ENCODE results near the gene SEBOX. TPM values are rescaled to one million over a fixed set of nuclear protein-coding genes. Genes with fewer than 3 reads are reported as not detected.

The SEBOX gene
- total RNA-seq, 1 donor from 2014 or later, result not detected

DNA sequence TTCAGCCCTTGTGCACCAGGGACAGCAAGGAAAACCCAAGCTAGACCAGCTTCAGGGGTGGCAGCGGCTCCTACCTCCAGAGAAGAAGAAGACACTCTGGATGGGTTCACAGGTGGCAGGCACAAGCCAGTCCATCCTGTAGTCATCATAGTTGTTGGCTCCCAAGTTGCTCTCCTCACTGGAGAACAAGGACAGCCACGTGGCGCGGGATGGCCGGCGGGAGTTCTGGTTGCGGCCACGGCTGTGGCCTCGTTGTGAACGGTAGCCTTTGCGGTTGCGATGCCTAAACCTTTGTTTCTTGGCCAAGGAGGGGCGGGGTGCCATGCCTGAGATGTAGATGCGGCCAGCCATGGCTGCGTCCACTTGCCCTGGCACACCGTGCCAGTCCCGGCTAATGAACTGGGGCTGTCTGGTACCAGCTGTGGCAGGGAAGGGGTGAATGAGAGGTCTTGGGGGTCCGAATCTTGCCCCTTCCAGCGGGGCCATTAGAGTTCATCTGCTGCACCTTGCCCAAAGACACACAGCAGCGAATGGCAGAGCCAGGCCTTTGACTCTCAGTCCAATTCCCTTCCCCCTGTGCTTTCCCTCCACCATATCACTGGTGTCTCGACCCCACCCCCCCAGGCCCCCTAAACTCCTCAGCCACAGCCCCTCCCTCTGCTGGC is 2.8 kb upstream of the SEBOX start:
- Histone ChIP-seq H3K4me2 (ENCODE audit: low read length) (no peak overlapping the region), H3K4me1 (ENCODE audit: insufficient read depth, low read length) (peaks cover 16% of the 10 kb centered on the region), H3K27ac (ENCODE audit: low read depth, low read length) (no peak overlapping the region), H2AFZ (ENCODE audit: low read depth, low read length) (no peak overlapping the region), H3K9ac (ENCODE audit: low read length) (no peak overlapping the region), H3K79me2 (ENCODE audit: insufficient read depth, low read length) (peaks cover under 1% of the 10 kb centered on the region), H4K20me1 (ENCODE audit: insufficient read depth, low read length) (peaks cover 6% of the 10 kb centered on the region), H3K9me3 (ENCODE audit: insufficient read depth, low read depth, low read length) (no peaks in the 10 kb centered on the region), H3K27me3 (ENCODE audit: insufficient read depth, low read length) (no peaks in the 10 kb centered on the region), H3K4me3 (ENCODE audit: insufficient read depth, low read depth, low read length) (no peak overlapping the region), H3K36me3 (ENCODE audit: insufficient read depth, low read length) (peaks cover under 1% of the 10 kb centered on the region)
- TF ChIP-seq, protein P1, sequence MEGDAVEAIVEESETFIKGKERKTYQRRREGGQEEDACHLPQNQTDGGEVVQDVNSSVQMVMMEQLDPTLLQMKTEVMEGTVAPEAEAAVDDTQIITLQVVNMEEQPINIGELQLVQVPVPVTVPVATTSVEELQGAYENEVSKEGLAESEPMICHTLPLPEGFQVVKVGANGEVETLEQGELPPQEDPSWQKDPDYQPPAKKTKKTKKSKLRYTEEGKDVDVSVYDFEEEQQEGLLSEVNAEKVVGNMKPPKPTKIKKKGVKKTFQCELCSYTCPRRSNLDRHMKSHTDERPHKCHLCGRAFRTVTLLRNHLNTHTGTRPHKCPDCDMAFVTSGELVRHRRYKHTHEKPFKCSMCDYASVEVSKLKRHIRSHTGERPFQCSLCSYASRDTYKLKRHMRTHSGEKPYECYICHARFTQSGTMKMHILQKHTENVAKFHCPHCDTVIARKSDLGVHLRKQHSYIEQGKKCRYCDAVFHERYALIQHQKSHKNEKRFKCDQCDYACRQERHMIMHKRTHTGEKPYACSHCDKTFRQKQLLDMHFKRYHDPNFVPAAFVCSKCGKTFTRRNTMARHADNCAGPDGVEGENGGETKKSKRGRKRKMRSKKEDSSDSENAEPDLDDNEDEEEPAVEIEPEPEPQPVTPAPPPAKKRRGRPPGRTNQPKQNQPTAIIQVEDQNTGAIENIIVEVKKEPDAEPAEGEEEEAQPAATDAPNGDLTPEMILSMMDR (IDR thresholded peaks at IDR 0.05; ENCODE audit: insufficient read depth, low read depth, low read length), result no peak
- no peak for TF ChIP-seq EZH2 (IDR thresholded peaks at IDR 0.05; ENCODE audit: insufficient read depth, low read length)
- Mint-ChIP-seq H3K27ac (ENCODE audit: unreplicated experiment) (no peak overlapping the region), H3K36me3 (ENCODE audit: low read depth, unreplicated experiment) (peaks cover 3% of the 10 kb centered on the region), H3K9me3 (ENCODE audit: unreplicated experiment) (no peaks in the 10 kb centered on the region), H3K4me3 (ENCODE audit: unreplicated experiment) (no peak overlapping the region), H3K4me1 (ENCODE audit: low read depth, unreplicated experiment) (peaks cover 11% of the 10 kb centered on the region), H3K27me3 (ENCODE audit: low read depth, unreplicated experiment) (no peaks in the 10 kb centered on the region)
- no peak for FAIRE-seq
- DNase-seq (ENCODE audit: low read depth), result no peak

DNA sequence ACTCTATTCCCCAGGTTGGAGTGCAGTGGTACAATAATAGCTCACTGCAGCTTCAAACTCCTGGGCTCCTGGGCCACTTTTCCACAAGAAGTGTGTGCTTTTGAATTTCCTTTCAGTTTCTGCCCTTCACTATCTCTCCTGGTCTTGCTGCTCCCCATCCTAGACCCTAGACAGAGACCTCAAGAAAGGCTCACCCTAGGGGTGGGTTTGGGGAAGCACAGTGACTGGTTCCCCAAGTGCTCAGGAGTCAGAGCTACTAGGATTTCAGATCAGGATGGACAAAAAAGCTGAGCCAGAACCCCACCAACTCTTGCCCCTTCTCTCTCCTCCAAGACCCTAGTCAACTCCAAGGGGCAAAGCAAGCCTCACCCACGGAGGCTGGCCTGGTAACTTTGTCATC is 1.6 kb upstream of the SEBOX start:
- H3K36me3 ChIP-seq (ENCODE audit: insufficient read depth, low read length), result peaks cover 9% of the 10 kb centered on the region
- no peak overlapping the region for H3K27ac ChIP-seq (ENCODE audit: low read depth, low read length)
- H3K79me2 ChIP-seq (ENCODE audit: insufficient read depth, low read length), result no peaks in the 10 kb centered on the region
- no peak overlapping the region for H3K4me2 ChIP-seq (ENCODE audit: low read length)
- Mint-ChIP-seq H3K4me1 (ENCODE audit: low read depth, unreplicated experiment) (peaks cover 10% of the 10 kb centered on the region), H3K27me3 (ENCODE audit: low read depth, unreplicated experiment) (no peaks in the 10 kb centered on the region), H3K4me3 (ENCODE audit: unreplicated experiment) (no peak overlapping the region), H3K36me3 (ENCODE audit: low read depth, unreplicated experiment) (peaks cover 4% of the 10 kb centered on the region), H3K27ac (ENCODE audit: unreplicated experiment) (no peak overlapping the region), H3K9me3 (ENCODE audit: unreplicated experiment) (no peaks in the 10 kb centered on the region)
- H3K27me3 ChIP-seq (ENCODE audit: insufficient read depth, low read length), result no peaks in the 10 kb centered on the region
- H3K4me1 ChIP-seq (ENCODE audit: insufficient read depth, low read length), result peaks cover 8% of the 10 kb centered on the region
- no peak overlapping the region for H2AFZ ChIP-seq (ENCODE audit: low read depth, low read length)
- TF ChIP-seq, protein P1 (IDR thresholded peaks at IDR 0.05; ENCODE audit: insufficient read depth, low read depth, low read length), result no peak
- TF ChIP-seq EZH2 (IDR thresholded peaks at IDR 0.05; ENCODE audit: insufficient read depth, low read length), result no peak
- no peaks in the 10 kb centered on the region for H3K9me3 ChIP-seq (ENCODE audit: insufficient read depth, low read depth, low read length)
- no peak overlapping the region for H3K9ac ChIP-seq (ENCODE audit: low read length)
- H3K4me3 ChIP-seq (ENCODE audit: insufficient read depth, low read depth, low read length), result no peak overlapping the region
- FAIRE-seq (no peak), DNase-seq (ENCODE audit: low read depth) (no peak)
- H4K20me1 ChIP-seq (ENCODE audit: insufficient read depth, low read length), result no peaks in the 10 kb centered on the region

DNA sequence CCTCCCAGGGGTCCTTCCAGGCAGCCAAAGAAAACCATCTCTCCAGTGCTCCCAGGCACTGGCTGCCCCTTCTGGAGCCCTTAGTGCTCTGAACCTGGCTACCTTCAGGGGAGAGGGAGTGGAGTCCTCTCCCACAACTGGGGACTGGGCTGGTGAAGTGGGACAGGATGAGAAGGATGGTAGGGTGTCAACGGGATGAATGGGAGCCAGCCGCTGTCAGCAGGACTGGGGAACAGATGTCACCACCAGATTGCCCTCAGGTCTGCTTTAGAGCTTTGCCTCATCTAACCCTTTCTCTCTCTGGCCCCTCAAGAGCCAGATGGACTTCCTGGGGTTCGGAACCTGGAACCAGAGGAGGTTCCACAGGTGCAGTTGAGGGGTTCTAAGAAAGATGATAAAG is 488 bp upstream of the SEBOX start:
- Histone ChIP-seq H3K27ac (ENCODE audit: low read depth, low read length) (no peak overlapping the region), H4K20me1 (ENCODE audit: insufficient read depth, low read length) (no peaks in the 10 kb centered on the region), H3K4me1 (ENCODE audit: insufficient read depth, low read length) (peaks cover 1% of the 10 kb centered on the region), H3K27me3 (ENCODE audit: insufficient read depth, low read length) (no peaks in the 10 kb centered on the region), H3K36me3 (ENCODE audit: insufficient read depth, low read length) (peaks cover 15% of the 10 kb centered on the region), H2AFZ (ENCODE audit: low read depth, low read length) (no peak overlapping the region), H3K9ac (ENCODE audit: low read length) (no peak overlapping the region), H3K9me3 (ENCODE audit: insufficient read depth, low read depth, low read length) (no peaks in the 10 kb centered on the region), H3K4me3 (ENCODE audit: insufficient read depth, low read depth, low read length) (no peak overlapping the region), H3K79me2 (ENCODE audit: insufficient read depth, low read length) (no peaks in the 10 kb centered on the region), H3K4me2 (ENCODE audit: low read length) (no peak overlapping the region)
- FAIRE-seq, result no peak
- no peak for DNase-seq (ENCODE audit: low read depth)
- Mint-ChIP-seq H3K9me3 (ENCODE audit: unreplicated experiment) (no peaks in the 10 kb centered on the region), H3K4me1 (ENCODE audit: low read depth, unreplicated experiment) (peaks cover 9% of the 10 kb centered on the region), H3K27ac (ENCODE audit: unreplicated experiment) (no peak overlapping the region), H3K4me3 (ENCODE audit: unreplicated experiment) (no peak overlapping the region), H3K27me3 (ENCODE audit: low read depth, unreplicated experiment) (no peaks in the 10 kb centered on the region), H3K36me3 (ENCODE audit: low read depth, unreplicated experiment) (peaks cover 7% of the 10 kb centered on the region)
- no peak for TF ChIP-seq EZH2 (IDR thresholded peaks at IDR 0.05; ENCODE audit: insufficient read depth, low read length)
- TF ChIP-seq, protein P1 (IDR thresholded peaks at IDR 0.05; ENCODE audit: insufficient read depth, low read depth, low read length), result no peak

Data from astrocyte (in vitro differentiated cells and primary cell).